A673 (cell line): ENCODE data around the gene SLC1A4.

ENCODE experiments used
- CTCF ChIP-seq: fragments of 300-800, 200-600 bp; sonication (generic); conservative IDR thresholded peaks from 2 replicates; pipeline ENCODE4 v1.5.1; 2017; ENCODE audit warnings: low read depth, mild to moderate bottlenecking, antibody characterized with exemption, low read length, moderate library complexity, mixed read lengths
- EZH2 ChIP-seq: fragments of 200-600 bp; sonication (generic); IDR thresholded peaks from 2 replicates; pipeline ENCODE4 v1.6.1; 2017; ENCODE audit warnings: borderline replicate concordance, low read depth, mild to moderate bottlenecking, mixed read lengths, antibody characterized with exemption, low read length; ENCODE audit not compliant: poor library complexity, severe bottlenecking

GRCh38 chr2:64952096-64952495 lies 37.1 kb upstream of the SLC1A4 start:
- TF ChIP-seq CTCF (no peak), EZH2 (no peak)
